K562 (cell line): Measurements from ENCODE around the gene AIFM3. TPM values are rescaled to one million over a fixed set of nuclear protein-coding genes. Genes with fewer than 3 reads are reported as not detected.

Experiments used
- ARID2 ChIP-seq: fragments of 450-650 bp; IDR thresholded peaks from 2 replicates; pipeline ENCODE4 v1.6.1; 2017; ENCODE audit warnings: antibody characterized with exemption, mild to moderate bottlenecking
- ARNT ChIP-seq, 2 experiments: fragments of 450-650 bp; IDR thresholded peaks; 2 replicates each; pipeline ENCODE4 v1.6.1; 2016; ENCODE audit warnings: mild to moderate bottlenecking in 1 of 2
- ATF1 ChIP-seq, 2 experiments: fragments of 450-650 bp in 1 of 2; IDR thresholded peaks; 2 replicates each; pipeline ENCODE4 v1.6.1; 2016; ENCODE audit warnings: missing compliant biosample characterization in 1 of 2, missing genetic modification characterization in 1 of 2
- BMI1 ChIP-seq: fragments of 150-350 bp; IDR thresholded peaks from 2 replicates; pipeline ENCODE4 v1.6.1; 2014; ENCODE audit warnings: low read length
- CBX1 ChIP-seq: sonication (generic); IDR thresholded peaks from 2 replicates; pipeline ENCODE4 v1.6.1; 2016; ENCODE audit warnings: antibody characterized with exemption, low read depth, mild to moderate bottlenecking
- CTBP1 ChIP-seq: fragments of 450-650 bp; IDR thresholded peaks from 2 replicates; pipeline ENCODE4 v1.6.1; 2016; ENCODE audit warnings: borderline replicate concordance
- HCFC1 ChIP-seq: IDR thresholded peaks from 2 replicates; pipeline ENCODE4 v1.6.1; 2012; ENCODE audit warnings: low read depth, low read length, improper control_type of control experiment
- HDAC6 ChIP-seq: IDR thresholded peaks from 2 replicates; pipeline ENCODE4 v1.6.1; 2012; ENCODE audit warnings: low read depth, mild to moderate bottlenecking, control low read depth, inconsistent platforms, low read length, moderate library complexity
- KLF1 ChIP-seq: fragments of 450-650 bp; IDR thresholded peaks from 2 replicates; pipeline ENCODE4 v1.6.1; 2016; ENCODE audit warnings: missing genetic modification characterization, missing compliant biosample characterization
- MAFK ChIP-seq: IDR thresholded peaks from 2 replicates; pipeline ENCODE4 v1.6.1; 2011; ENCODE audit warnings: low read length, improper control_type of control experiment
- NFIX ChIP-seq: fragments of 250-450 bp; sonication (Bioruptor Pico); IDR thresholded peaks from 2 replicates; pipeline ENCODE4 v1.4.0; 2020; ENCODE audit warnings: low read depth, mild to moderate bottlenecking, moderate library complexity
- SRF ChIP-seq, 2 experiments: fragments of 250-450, 450-650 bp in 1 of 2; sonication (Bioruptor Pico) in 1 of 2; sonication (generic) in 1 of 2; formaldehyde crosslinking; IDR thresholded peaks; 2 replicates each; pipeline versions ENCODE4 v1.5.0 to v1.5.1; 2020 to 2022; ENCODE audit warnings: mild to moderate bottlenecking in 1 of 2, missing genetic modification reagents in 1 of 2
- ZFP1 ChIP-seq: fragments of 450-650 bp; formaldehyde crosslinking; IDR thresholded peaks from 2 replicates; pipeline ENCODE4 v1.4.0; 2020; ENCODE audit warnings: mild to moderate bottlenecking, mixed read lengths
- ZNF184 ChIP-seq: sonication (generic); formaldehyde crosslinking; IDR thresholded peaks from 2 replicates; pipeline ENCODE4 v1.5.0; 2020; ENCODE audit warnings: missing genetic modification reagents
- ZNF354B ChIP-seq: fragments of 250-450 bp; sonication (Bioruptor Pico); IDR thresholded peaks from 2 replicates; pipeline ENCODE4 v1.4.0; 2020
- ZNF408 ChIP-seq: fragments of 250-450 bp; sonication (Bioruptor Pico); IDR thresholded peaks from 2 replicates; pipeline ENCODE4 v1.4.0; 2020; ENCODE audit warnings: low read depth, mild to moderate bottlenecking, moderate library complexity
- ZNF696 ChIP-seq: fragments of 250-450 bp; sonication (Bioruptor Pico); conservative IDR thresholded peaks from 2 replicates; pipeline ENCODE4 v1.4.0; 2020; ENCODE audit warnings: mild to moderate bottlenecking, moderate library complexity
- ZNF766 ChIP-seq: fragments of 200-800 bp; sonication (Bioruptor generic); conservative IDR thresholded peaks from 2 replicates; pipeline ENCODE4 v1.6.1; 2016; ENCODE audit warnings: missing genetic modification characterization, missing compliant biosample characterization
- polyA plus RNA-seq, 8 experiments: library from polyadenylated mRNA; depleted of rRNA in 4 of 8; stranded (reverse) in 5 of 8; unstranded in 3 of 8; fragments of >200 nt; fragmentation: Nextera tagmentation in 2 of 8; fragmentation: Illumina TruSeq in 1 of 8; extraction: Ambion mirVana in 2 of 8; extraction: Trizol in 1 of 8; gene quantifications; 2 replicates each; pipeline versions ENCODE4 v1.2.1 to v1.2.3, GENCODE V29; 2011 to 2014; ENCODE audit warnings: inconsistent platforms in 1 of 8, missing spikeins in 1 of 8
- total RNA-seq, 7 experiments: library from RNA; depleted of rRNA in 6 of 7; stranded (reverse); fragments of >200 nt in 6 of 7; fragmentation: Illumina TruSeq in 2 of 7; extraction: Trizol in 2 of 7; gene quantifications; 2 replicates each; pipeline versions ENCODE4 v1.2.1 to v1.2.3, GENCODE V29; 2011 to 2021; ENCODE audit warnings: low replicate concordance in 1 of 7
- TF ChIP-seq, protein P1 (sequence below): IDR thresholded peaks from 2 replicates; pipeline ENCODE4 v1.6.1; 2016; ENCODE audit warnings: missing genetic modification characterization, missing compliant biosample characterization
- TF ChIP-seq, protein P2 (sequence below): fragments of 250-450 bp; sonication (Bioruptor Pico); IDR thresholded peaks from 2 replicates; pipeline ENCODE4 v1.5.0; 2021; ENCODE audit warnings: mild to moderate bottlenecking, moderate library complexity
- TF ChIP-seq, protein P3 (sequence below), 2 experiments: fragments of 250-450 bp in 1 of 2; fragments of 450-650 bp in 1 of 2; sonication (Bioruptor Pico) in 1 of 2; IDR thresholded peaks; 2 replicates each; pipeline versions ENCODE4 v1.6.1 to v1.8.0; 2016 to 2021; ENCODE audit warnings: mild to moderate bottlenecking in 2 of 2, moderate library complexity in 2 of 2, missing compliant biosample characterization in 1 of 2, missing genetic modification characterization in 1 of 2
- TF ChIP-seq, protein P4 (sequence below): fragments of 200-800 bp; sonication (Bioruptor generic); IDR thresholded peaks from 2 replicates; pipeline ENCODE4 v1.6.1; 2017; ENCODE audit warnings: missing genetic modification characterization, missing compliant biosample characterization

Gene AIFM3
- total and polyA plus RNA-seq, 9 of the 15 experiments (the other 6 are each of a cell fraction or from before 2014, with no cell fraction given), result 0.03 to 0.20 (median 0.07) TPM; not detected in 1

DNA sequence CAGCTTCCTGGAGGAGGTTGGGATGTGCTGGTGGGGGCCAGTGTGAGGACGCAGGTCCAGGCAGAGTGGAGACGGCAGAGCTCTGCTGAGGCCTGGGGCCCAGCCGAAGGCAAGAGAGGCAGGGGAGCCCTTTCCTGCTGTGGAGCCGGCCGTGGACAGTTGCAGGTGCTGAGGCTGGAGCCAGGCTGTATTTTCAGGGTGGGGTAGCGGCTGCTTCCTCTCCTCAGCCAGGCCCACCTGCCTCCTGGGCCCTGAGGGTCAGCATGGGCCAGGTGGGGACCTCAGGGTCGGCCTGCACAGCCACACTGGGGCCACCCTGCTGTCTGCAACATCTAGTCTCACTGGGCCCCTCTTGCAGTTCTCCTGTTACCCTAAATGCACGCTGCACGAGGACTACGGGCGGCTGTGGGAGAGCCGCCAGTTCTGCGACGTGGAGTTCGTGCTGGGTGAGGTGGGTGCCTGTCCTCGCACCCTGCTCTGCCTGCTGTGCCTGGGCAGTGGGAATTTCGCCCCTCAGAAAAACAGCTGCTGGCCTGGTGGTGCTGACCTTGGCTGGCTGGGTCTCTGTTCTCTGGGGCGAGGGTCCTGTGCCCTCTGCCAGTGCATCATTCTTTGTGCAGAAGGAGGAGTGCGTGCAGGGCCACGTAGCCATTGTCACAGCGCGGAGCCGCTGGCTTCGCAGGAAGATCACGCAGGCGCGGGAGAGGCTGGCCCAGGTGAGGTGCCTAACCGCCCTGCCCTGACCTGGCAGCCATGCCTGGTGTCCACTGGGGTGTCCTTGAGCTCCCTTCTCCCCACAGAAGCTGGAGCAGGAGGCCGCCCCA, 26.5 kb downstream of the AIFM3 start (continued):
- TF ChIP-seq HDAC6 (0 out of 2 replicates have a peak, but pooled peaks have one; percentile 1), ARNT (IDR thresholded peaks at IDR 0.05) (no peak), ATF1 (CRISPR knock-in tag; IDR thresholded peaks at IDR 0.05) (no peak), ATF1 (tag; IDR thresholded peaks at IDR 0.05) (no peak), ARID2 (no peak), ZNF408 (CRISPR knock-in tag) (no peak), ZFP1 (CRISPR knock-in tag) (0 out of 2 replicates have a peak, but pooled peaks have one; percentile 24), MAFK (no peak), NFIX (CRISPR knock-in tag) (no peak), ZNF696 (CRISPR knock-in tag) (no peak), CBX1 (no peak), ZNF354B (CRISPR knock-in tag) (no peak), ZNF184 (no peak), BMI1 (no peak), SRF (CRISPR knock-in tag; IDR thresholded peaks at IDR 0.05) (0 out of 4 replicates have a peak, but pooled peaks of 1 of the 2 experiments have one; percentile 16), CTBP1 (no peak), ZNF766 (CRISPR knock-in tag) (no peak), KLF1 (tag) (no peak), HCFC1 (no peak)
- TF ChIP-seq, protein P1, sequence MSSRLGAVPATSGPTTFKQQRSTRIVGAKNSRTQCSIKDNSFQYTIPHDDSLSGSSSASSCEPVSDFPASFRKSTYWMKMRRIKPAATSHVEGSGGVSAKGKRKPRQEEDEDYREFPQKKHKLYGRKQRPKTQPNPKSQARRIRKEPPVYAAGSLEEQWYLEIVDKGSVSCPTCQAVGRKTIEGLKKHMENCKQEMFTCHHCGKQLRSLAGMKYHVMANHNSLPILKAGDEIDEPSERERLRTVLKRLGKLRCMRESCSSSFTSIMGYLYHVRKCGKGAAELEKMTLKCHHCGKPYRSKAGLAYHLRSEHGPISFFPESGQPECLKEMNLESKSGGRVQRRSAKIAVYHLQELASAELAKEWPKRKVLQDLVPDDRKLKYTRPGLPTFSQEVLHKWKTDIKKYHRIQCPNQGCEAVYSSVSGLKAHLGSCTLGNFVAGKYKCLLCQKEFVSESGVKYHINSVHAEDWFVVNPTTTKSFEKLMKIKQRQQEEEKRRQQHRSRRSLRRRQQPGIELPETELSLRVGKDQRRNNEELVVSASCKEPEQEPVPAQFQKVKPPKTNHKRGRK, result no peak
- TF ChIP-seq, protein P2, sequence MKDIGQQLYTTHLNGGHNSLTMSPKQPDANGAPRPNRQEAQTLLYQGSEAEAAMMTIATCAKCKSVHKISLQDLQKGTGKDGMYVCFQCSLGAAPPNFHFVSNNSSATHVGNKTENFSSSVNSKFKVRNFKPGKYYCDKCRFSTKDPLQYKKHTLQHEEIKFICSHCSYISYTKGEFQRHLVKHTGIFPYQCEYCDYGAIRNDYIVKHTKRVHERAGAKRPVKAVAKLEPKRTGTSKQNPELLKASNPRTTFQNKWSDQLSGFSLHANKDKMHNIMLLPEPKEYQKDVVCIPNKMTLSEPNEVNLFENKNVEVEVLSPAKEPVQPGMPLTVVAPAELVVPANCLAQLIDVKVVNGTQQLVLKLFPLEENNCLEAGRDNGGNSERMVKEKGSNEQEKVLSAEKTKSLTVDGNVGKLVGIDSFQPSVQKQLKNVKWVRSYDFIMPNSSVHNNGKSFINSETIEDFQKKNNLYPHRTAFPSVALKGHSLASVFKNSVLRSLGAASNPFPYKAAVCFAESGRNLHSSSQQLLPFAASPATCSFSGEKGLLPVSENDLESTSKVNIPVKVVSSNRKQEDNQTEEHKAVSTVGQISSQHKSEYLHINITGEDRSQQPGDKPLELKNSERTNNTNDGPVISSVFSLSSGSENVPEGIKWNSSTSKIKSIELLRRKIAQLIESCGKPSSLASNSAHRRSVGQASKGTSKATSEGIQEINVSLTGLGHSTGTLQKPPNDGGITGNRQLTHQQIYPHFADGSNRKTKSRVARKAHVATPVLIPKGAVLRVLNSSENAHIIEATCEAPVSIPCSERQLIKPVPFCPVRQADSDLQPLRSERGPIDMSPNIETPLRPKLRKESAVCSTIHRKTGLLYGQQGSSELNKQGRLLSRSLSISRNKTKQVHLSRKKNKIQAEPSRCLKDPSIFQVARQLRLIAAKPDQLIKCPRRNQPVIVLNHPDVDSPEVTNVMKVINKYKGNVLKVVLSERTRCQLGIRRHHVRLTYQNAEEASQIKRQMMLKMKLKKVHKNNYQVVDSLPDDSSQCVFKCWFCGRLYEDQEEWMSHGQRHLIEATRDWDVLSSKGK (CRISPR knock-in tag), result no peak
- TF ChIP-seq, protein P3, sequence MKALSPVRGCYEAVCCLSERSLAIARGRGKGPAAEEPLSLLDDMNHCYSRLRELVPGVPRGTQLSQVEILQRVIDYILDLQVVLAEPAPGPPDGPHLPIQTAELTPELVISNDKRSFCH (CRISPR knock-in tag; IDR thresholded peaks at IDR 0.05), result no peak
- TF ChIP-seq, protein P3 (tag; IDR thresholded peaks at IDR 0.05), result no peak
- TF ChIP-seq, protein P4, sequence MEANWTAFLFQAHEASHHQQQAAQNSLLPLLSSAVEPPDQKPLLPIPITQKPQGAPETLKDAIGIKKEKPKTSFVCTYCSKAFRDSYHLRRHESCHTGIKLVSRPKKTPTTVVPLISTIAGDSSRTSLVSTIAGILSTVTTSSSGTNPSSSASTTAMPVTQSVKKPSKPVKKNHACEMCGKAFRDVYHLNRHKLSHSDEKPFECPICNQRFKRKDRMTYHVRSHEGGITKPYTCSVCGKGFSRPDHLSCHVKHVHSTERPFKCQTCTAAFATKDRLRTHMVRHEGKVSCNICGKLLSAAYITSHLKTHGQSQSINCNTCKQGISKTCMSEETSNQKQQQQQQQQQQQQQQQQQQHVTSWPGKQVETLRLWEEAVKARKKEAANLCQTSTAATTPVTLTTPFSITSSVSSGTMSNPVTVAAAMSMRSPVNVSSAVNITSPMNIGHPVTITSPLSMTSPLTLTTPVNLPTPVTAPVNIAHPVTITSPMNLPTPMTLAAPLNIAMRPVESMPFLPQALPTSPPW (CRISPR knock-in tag), result no peak
